GM21360 (cell line): ENCODE measurements around the gene IGF1R.

Experiments
- ATAC-seq: cut with Tn5 transposase; IDR thresholded peaks from one replicate; pipeline ENCODE4 v1.9.1; 2021; ENCODE audit warnings: mild to moderate bottlenecking, moderate library complexity; ENCODE audit not compliant: unreplicated experiment

IGF1R gene

DNA sequence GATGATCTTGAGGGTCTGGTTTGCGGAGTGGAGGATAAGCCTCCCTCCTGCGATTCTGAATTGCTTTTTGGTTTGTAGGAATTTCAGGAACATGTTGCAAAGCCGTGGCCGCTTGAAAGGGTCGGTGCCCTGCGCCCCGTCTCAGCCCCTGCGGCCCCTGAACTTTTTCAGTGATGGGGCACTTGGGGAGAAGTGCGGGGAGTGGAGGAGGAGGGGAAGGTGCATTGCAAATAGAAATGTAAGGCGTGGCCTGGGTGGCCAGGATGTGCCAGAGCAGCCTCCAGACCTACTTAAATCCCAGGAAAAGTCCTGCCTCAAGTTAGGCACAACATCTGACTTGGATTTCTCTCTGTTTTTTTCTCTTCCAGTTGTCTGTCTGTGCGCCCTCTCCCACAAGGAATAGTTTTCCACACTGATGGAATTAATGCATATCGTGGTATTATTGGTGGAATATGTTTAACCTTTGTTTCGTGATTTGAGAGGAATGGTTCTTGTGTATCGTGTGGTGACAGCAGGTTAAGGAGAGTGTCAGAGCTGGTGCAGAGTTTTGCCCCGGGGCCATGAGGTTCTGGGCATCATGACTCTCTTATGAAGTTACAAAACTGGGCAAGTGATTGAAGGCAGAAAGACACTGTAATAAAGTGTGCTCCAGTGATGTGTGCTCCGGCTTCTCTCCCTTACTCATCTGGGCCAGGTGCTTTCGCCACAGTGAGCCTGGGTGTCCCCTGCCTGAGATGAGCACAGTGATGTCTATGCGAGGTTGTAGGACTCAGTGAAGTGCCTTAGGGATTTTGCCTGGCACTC, 205.5 kb downstream of the IGF1R start:
- no peak for ATAC-seq

DNA sequence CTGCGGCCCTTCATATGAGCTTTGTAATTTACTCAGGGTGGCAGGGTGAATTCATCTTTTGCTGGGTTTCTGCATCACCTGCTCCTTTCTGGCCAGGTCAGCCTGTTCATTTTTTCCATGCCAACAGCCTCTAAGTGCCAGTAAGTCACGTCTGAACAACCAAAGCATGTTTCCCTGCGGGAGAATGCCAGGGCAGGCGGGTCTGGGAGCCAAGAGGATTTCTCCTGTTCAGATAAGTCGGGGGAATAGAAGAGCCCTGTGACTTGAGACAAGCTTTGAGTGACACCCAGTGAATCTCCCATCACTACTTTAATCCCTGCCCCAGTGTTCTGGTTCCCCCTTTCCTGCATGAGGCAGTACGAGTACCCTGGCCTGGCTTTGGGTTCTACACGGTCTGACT, 206.2 kb downstream of the IGF1R start:
- no peak for ATAC-seq

DNA sequence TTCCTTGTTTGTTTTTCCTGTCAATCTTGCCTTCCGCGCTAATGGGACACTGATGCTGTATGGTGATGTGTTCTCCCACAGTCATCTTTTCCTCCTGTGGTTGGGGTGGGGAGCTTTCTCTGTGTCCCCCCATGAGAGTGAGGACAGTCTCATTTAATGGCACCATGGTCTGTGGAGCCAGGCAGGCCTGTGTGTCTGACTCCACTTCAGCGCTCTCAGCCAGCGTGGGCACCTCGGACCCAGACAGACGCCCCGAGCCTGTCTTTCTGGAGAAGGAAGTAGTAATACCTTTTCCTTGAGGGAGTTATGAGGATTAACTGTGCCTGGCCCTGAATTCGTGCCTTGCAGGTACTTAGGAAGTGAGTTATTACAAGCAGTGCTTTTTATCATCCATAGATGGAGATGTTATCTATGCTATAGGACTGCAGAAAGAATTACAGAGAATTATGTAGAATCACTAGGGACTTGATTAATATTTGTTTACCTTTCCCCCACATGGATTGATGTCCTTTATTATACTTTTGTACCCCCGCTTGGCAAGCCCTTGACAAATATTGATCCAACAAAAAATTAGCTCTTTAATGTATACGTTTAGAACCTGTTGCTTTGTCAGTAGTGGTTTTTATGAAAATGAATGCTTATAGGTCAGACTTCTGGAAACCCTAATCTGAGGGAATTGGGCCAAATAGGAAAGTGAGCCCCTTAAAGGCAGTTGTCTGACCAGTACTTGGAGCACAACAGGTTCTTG, 206.9 kb downstream of the IGF1R start:
- no peak for ATAC-seq

DNA sequence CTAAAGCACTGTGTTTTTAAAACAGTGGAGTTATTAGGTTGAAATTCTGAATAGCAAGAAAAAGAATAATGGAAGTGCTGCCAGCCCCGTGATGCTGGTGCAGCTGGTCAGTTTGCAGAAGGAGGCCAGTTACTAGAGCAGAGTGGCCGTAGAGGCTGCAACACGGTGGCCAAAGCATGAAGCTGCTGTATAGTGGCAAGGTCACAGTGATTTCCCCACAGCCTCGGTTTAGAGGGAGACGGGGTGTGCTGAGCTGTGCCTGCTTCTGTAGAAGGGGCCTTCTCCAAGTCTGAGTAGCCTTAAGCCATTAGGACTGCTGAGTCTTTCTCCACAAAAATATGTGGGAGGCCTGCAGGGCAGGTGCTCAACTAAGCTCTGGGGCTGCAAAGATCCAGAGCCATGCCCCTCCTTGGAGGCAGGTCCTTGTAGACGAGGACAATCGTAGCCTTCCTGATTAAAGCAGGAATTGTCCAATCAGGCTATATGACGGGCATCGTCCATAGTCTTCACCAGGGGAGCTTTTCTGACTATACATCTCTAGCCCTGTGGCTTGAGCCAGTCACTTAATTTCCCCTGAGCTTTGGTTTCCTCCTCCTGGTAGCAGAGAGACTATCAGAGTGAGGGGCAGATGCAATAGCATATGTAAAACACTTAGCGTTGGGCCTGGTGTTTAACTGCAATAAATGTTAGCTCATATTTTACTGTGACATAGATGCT, 207.6 kb downstream of the IGF1R start:
- no peak for ATAC-seq

DNA sequence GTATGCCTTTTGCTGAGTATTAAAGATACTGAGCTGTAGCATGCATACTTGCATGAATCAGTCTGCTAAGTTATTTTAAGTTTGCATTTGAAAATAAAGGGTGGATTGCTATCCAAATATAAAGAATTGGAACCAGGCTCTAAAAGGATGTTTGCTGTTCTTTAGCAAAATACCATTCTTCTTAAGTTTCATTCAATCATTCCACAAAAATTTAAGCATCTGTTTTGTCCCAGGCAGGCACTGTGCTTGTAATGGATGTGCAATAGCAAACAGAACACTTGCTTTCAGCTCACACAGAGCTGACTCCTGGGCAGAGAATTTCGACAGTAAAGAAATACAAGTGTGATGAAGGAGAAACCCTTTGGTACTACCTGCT, 208.2 kb downstream of the IGF1R start:
- no peak for ATAC-seq

DNA sequence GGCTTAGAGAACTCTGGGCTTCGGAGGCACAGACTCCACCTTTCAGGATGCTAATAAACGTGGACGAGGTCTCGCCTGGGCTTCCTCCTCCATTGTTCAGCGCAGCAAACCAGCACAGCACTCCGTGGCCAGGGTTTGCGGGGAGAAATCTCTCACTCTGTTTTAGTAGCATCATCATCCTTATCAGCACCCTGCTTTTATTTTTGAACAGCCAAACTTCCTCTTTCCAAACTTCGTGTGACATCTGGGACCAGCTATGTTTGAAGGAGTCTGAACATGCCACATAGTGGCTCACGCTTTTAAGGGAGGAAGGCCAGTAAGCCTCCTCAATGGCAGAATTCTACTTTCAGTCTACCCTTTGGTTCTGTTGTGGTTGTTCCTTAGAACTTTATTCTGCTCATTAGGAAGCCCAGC, 210.3 kb downstream of the IGF1R start:
- ATAC-seq = no peak

DNA sequence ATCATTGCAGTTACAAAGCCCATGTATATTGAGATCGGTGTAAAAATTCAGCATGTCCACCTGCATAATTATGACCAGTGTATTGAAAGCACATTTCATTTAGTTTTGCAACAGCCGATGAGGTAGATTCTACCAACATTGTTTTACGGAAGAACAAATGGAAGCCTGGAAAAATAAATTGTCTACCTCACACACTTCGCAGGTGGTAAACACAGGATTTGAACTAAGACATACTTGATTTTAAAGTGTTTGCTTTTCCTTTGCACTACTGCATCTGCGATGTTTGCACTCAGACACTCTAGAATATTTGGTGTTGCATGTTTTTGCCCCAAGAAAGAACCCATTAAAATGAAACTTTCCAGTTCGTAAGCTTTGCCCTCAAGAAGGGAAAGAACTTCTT, 210.8 kb downstream of the IGF1R start:
- no peak for ATAC-seq

DNA sequence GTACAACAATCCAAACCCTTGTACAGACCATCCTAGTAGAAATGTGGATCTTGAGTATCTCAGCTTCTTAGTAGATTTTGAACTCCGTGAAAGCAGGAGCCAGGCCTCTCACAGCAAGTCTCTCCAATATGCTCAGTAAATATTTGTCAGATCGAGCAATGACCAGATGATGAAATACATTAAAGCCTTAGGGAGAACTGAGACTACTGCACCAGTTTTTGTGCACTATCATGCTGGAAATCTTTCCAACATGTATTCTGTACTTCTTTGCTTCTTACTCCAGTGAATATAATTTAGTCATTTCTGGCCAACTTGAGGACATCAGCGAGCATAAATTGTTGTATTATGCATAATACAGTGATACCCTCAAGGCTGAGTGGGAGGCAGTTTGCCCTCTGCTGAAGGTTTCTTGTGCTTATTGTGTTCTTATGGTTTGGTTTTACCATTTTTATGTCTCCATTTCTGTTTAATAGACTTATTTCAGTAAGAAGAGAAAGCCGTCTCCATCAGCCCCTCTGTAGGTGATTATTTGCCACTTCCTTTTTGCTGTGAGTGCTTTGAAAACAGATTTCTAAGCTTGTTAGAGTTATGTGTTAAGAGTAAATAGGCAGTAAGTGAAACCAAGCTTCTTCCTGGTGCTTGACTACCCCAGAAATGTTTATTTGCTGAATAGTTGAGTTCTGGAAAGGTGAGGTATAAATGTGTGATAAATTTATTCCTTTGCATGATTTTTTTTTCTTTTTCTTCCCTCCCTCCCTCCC, 212.1 kb downstream of the IGF1R start:
- ATAC-seq = no peak

DNA sequence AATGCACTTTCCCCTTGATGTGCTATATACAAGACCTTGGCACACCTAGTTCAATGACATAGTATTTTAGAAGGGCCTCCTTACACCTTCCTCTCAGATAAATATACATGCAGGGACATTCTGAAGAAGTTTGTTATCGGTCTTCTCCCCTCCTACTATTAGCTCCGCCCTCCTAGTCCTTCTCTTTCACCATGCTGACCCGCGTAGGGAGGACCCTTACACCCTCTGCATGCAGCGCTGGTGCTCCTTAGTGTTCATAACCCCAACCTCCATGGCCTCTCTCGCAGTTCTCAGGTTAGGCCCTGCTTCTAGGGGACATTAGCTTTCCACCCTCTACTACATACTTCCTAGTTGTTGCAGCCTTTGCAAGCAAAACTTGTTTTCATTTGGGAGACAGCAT, 212.8 kb downstream of the IGF1R start:
- no peak for ATAC-seq

DNA sequence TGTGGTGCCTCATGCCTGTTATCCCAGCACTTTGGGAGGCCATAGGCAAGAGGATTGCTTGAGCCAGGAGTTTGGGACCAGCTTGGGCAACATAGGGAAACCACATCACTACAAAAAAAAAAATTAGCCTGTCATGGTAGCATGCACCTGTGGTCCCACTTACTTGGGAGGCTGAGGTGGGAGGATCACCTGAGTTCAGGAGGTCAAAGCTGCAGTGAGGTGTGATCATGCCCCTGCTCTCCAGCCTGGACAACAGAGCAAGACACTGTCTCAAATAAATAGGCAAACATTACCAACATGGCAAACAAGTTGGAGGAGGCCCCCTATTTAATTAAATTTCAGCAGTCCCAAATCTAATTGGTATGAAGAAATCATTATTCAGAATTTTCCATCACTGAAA, 215.6 kb downstream of the IGF1R start:
- ATAC-seq = no peak

DNA sequence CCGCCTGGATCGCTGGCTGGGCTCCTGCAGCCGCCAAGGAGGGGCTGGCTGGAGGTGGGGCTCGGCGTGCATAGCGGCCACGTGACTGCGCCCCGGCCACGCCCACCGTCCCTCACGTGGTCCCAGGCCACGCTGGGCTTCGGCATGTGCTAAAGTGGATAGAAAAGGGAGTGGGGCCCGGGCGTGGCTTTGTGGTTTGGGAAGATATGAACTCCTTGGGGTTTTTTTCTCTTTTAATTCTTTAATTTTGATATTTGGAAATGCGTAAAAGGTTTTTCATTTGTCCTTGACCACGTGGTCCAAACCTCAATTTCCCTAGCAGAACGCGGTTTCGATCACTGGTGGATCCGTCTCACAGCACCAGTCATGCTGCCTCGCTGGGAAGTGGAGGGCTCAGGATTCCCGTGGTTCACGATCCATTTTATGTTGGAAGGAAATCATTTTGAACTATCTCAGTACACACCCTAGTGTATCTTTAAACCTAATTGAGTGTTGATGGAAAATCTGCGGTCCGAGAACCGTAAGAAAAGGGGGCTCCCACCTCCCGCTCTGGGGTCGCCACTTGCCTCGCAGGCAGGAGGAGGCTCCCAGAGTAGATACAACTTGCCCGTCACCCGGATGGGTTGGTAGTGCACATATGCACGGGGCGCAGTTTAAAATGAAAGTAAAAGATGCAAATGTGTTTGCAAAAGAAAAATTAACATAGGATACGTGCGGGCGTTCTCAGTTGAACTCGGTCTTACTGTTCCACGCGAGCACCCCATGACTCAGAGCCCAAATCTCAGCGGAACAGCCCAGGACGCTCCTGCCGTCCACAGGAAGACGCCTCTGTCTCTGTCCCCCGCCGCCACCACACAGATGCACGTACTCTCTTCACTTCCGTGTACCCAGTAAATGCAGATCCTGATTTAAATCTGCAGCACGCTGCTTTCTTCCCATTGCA, 217.3 kb downstream of the IGF1R start:
- peak; percentile 92 for ATAC-seq

DNA sequence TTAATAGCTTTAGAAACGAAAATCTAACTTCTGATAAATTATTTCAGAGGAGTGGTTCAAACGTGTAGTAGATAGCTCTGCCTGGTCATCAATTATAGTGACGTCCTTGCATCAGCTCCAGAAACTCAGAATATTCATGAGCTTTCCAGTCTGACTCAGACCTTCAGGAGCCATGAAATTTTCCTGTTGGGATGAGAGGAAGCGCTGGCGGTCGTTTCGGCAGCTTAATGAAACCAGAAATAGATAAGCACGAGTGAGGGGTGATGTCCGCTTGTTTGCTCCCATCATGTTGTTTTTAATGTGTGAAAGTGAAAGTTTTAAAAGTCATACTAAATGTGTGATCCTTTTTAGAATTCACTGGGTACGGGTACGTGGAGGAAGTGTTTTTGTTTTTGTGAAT, 218.2 kb downstream of the IGF1R start:
- ATAC-seq = no peak

DNA sequence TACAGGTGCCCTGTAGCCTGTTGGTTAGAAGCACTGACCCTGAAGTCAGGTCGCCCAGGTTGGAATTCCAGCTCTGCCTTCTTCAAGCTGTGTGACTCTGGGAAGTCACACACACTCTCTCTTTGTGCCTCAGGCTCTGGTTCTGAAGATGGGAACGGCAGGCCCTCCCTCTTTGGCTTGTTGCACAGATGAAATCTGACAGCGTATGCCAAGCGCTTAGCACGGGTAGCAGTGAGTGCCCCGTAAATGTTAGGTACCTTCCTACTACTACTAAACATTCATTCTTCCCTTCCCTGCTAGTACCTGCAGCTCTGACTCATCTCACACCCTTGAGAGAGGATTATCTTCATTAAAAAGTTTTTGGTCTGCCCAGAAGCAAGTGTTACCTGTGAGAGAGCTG, 220.2 kb downstream of the IGF1R start:
- ATAC-seq = no peak

DNA sequence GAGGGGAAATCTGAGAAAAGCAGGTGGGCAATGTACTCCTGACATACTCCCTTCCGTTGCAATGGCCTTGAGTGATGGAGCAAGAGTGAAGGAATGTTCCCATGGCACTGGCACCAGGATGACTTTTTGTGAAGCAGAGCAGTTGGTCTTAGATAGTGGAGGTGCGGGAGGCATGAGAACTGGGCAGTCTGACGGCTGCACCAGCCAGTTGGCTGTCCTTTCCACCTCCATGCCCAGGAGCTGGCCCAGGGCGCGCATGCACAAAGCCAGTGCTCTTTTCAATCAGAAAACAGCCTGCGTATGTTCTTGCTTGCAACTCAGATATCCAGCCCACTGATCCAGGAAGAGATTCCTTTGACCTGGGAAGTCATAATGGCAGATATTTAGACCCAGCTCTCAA, 222.4 kb downstream of the IGF1R start:
- no peak for ATAC-seq

DNA sequence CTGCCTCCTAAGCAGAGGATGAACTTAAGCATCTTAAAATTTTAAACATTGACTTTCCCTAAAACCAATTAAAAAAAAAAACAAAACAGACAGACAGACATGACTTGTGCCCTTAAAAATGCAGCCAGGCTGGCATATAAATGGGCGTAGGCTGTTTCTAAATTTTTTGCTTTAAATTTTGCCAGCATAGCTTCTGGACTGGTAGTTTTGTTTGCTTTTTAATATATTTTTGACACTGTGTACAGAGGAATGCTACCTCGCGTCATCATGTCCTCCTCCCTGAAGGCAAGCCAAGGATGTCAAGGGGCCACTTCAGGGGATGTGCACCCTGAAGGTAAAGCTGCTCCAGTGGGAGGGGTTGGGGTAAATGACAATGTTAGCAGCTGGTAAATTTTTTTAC, 224.4 kb downstream of the IGF1R start:
- ATAC-seq = no peak

DNA sequence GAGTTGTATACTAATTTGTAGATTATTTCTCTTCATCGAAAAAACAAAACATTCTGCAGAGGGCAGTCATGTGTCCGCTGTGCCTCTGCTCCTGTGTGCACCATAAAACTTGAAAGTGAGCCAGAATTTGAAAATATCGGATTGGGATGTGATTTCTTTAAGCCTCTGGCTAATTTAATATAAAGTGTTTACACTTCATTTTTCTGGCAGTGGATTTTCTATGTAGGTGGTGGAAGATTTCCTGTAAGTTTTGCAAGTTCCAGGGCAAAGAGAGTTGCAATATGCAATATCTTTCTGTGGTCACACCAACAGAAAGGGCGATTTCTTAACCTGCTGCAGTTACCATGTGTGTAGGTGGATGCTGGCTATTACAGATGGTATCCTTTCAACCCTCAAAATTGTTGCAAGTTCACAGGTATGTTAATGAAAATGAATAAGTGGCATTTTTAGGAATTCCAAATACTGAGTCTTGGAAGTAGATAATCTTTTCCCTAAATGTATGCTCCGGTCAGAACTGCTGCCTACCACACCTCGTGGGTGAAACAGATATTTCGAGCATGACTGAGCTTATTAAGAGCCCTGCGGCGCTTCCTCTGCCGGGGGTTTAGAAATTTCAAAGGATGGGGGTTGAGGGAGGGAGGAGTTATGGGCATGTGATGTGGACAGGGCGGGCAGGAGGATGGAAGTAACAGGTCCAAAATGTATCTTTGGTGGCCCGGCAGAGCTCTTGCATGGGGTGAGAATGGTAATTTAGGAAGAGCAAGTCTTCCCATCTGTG, 225.3 kb downstream of the IGF1R start:
- ATAC-seq = peak; percentile 63

DNA sequence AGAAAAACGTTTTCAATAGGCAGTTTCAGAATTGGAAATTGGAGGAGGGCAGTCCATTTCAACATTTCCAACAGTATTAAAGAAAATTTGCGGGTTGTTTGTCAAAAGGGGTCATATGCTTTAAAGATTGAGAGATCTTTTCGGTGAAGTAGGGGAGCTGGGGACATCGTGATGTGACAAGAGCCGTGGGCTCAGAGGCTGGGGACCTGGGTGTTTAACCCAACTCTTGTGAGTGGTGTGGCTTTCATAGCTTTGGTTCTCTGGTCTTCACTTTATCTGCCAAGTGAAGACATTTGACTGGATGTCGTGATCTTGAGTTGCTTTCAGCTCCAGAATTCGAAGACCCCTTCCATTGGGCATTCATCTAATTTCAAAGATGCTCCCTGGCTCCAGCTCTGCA, 226.0 kb downstream of the IGF1R start:
- no peak for ATAC-seq

DNA sequence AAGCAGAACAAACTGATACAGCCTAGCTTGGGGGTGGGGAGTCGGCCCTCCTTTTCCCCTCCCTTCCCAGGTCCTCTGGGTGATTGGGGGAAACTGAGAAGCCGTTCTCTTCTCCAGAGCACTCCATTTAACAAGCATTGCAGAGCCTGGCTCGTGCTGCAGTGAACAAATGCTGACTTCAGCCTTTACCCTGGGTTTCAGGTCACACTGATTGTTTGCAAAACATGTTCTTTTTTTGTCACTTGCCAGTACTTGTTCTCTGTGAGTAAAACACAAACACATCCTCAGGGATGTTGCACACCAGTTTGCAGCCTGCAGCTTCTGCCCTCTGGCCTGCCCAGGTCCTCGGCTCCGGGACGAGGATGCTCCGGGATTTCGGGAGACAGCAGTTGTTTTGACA, 226.4 kb downstream of the IGF1R start:
- ATAC-seq = no peak

DNA sequence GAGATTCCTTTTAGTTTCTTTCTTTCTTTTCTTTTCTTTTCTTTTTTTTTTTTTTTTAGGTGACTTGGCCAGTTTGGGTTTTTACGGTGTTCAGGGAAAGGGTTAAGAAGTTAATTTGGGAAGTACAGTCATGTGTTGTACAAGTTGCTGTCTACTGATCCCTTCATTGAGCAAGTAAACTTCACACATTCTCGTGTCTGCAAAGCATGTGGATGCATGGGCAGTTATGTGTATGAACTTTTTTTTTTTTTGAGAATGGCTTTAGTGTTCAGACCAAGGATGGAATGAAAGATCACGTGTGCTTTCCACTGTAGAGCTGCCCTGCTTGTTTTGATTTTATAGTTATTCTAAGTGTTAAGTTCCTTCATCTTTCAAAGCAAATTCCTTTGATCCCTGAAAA, 227.0 kb downstream of the IGF1R start:
- no peak for ATAC-seq
